ENCODE measurements around the gene AKAP1.

The AKAP1 gene

GRCh38 chr17:57051886-57052361 lies 33.1 kb upstream of the AKAP1 start:
- Histone ChIP-seq H3K27ac (ENCODE audit: low read length) (no peak overlapping the region), H3K4me1 (ENCODE audit: control insufficient read depth in 1 of 2, insufficient read depth in 2 of 2, low read length in 2 of 2) (peaks cover 0 to 4% of the 10 kb centered on the region in 2 donors), H3K36me3 (ENCODE audit: control insufficient read depth in 1 of 2, insufficient read depth in 2 of 2, low read length in 2 of 2) (no peaks in the 10 kb centered on the region), H3K9me3 (ENCODE audit: control insufficient read depth in 1 of 2, low read length in 2 of 2) (no peaks in the 10 kb centered on the region), H3K27me3 (ENCODE audit: low read depth, low read length) (no peaks in the 10 kb centered on the region), H3K4me3 (ENCODE audit: low read depth in 1 of 2, low read length in 2 of 2) (no peak overlapping the region)

- H3K4me1 ChIP-seq (ENCODE audit: control insufficient read depth in 1 of 2, insufficient read depth in 2 of 2, low read length in 2 of 2), result no peaks in the 10 kb centered on the region
- H3K36me3 ChIP-seq (ENCODE audit: control insufficient read depth in 1 of 2, insufficient read depth in 2 of 2, low read length in 2 of 2), result no peaks in the 10 kb centered on the region
- no peak overlapping the region for H3K27ac ChIP-seq (ENCODE audit: low read length)
- H3K4me3 ChIP-seq (ENCODE audit: low read depth in 1 of 2, low read length in 2 of 2), result no peak overlapping the region
- H3K9me3 ChIP-seq (ENCODE audit: control insufficient read depth in 1 of 2, low read length in 2 of 2), result no peaks in the 10 kb centered on the region
- no peaks in the 10 kb centered on the region for H3K27me3 ChIP-seq (ENCODE audit: low read depth, low read length)
Observed at GRCh38 chr17:57062865-57063264, 22.2 kb upstream of the AKAP1 start.

GRCh38 chr17:57067162-57067561 lies 17.9 kb upstream of the AKAP1 start:
- no peak overlapping the region for H3K4me3 ChIP-seq (ENCODE audit: low read depth in 1 of 2, low read length in 2 of 2)
- no peaks in the 10 kb centered on the region for H3K9me3 ChIP-seq (ENCODE audit: control insufficient read depth in 1 of 2, low read length in 2 of 2)
- H3K27me3 ChIP-seq (ENCODE audit: low read depth, low read length), result no peaks in the 10 kb centered on the region
- H3K4me1 ChIP-seq (ENCODE audit: control insufficient read depth in 1 of 2, insufficient read depth in 2 of 2, low read length in 2 of 2), result peaks cover 0 to 3% of the 10 kb centered on the region in 2 donors
- H3K36me3 ChIP-seq (ENCODE audit: control insufficient read depth in 1 of 2, insufficient read depth in 2 of 2, low read length in 2 of 2), result no peaks in the 10 kb centered on the region
- no peak overlapping the region for H3K27ac ChIP-seq (ENCODE audit: low read length)

GRCh38 chr17:57067781-57068180 lies 17.3 kb upstream of the AKAP1 start:
- Histone ChIP-seq H3K27me3 (ENCODE audit: low read depth, low read length) (no peaks in the 10 kb centered on the region), H3K9me3 (ENCODE audit: control insufficient read depth in 1 of 2, low read length in 2 of 2) (no peaks in the 10 kb centered on the region), H3K36me3 (ENCODE audit: control insufficient read depth in 1 of 2, insufficient read depth in 2 of 2, low read length in 2 of 2) (no peaks in the 10 kb centered on the region), H3K27ac (ENCODE audit: low read length) (no peak overlapping the region), H3K4me1 (ENCODE audit: control insufficient read depth in 1 of 2, insufficient read depth in 2 of 2, low read length in 2 of 2) (peaks cover 0 to 9% of the 10 kb centered on the region in 2 donors), H3K4me3 (ENCODE audit: low read depth in 1 of 2, low read length in 2 of 2) (no peak overlapping the region)

GRCh38 chr17:57068222-57068658 lies 16.8 kb upstream of the AKAP1 start:
- Histone ChIP-seq H3K27ac (ENCODE audit: low read length) (no peak overlapping the region), H3K9me3 (ENCODE audit: control insufficient read depth in 1 of 2, low read length in 2 of 2) (no peaks in the 10 kb centered on the region), H3K27me3 (ENCODE audit: low read depth, low read length) (no peaks in the 10 kb centered on the region), H3K4me3 (ENCODE audit: low read depth in 1 of 2, low read length in 2 of 2) (no peak overlapping the region), H3K4me1 (ENCODE audit: control insufficient read depth in 1 of 2, insufficient read depth in 2 of 2, low read length in 2 of 2) (peaks cover 0 to 14% of the 10 kb centered on the region in 2 donors), H3K36me3 (ENCODE audit: control insufficient read depth in 1 of 2, insufficient read depth in 2 of 2, low read length in 2 of 2) (no peaks in the 10 kb centered on the region)

- no peak overlapping the region for H3K4me3 ChIP-seq (ENCODE audit: low read depth in 1 of 2, low read length in 2 of 2)
- no peak overlapping the region for H3K27ac ChIP-seq (ENCODE audit: low read length)
- H3K27me3 ChIP-seq (ENCODE audit: low read depth, low read length), result no peaks in the 10 kb centered on the region
- H3K4me1 ChIP-seq (ENCODE audit: control insufficient read depth in 1 of 2, insufficient read depth in 2 of 2, low read length in 2 of 2), result peaks cover 0 to 18% of the 10 kb centered on the region in 2 donors
- no peaks in the 10 kb centered on the region for H3K9me3 ChIP-seq (ENCODE audit: control insufficient read depth in 1 of 2, low read length in 2 of 2)
- no peaks in the 10 kb centered on the region for H3K36me3 ChIP-seq (ENCODE audit: control insufficient read depth in 1 of 2, insufficient read depth in 2 of 2, low read length in 2 of 2)
Observed at GRCh38 chr17:57068707-57069106, 16.3 kb upstream of the AKAP1 start.

- H3K4me3 ChIP-seq (ENCODE audit: low read depth in 1 of 2, low read length in 2 of 2), result no peak overlapping the region
- H3K4me1 ChIP-seq (ENCODE audit: control insufficient read depth in 1 of 2, insufficient read depth in 2 of 2, low read length in 2 of 2), result peaks cover 0 to 19% of the 10 kb centered on the region in 2 donors
- no peaks in the 10 kb centered on the region for H3K36me3 ChIP-seq (ENCODE audit: control insufficient read depth in 1 of 2, insufficient read depth in 2 of 2, low read length in 2 of 2)
- H3K27ac ChIP-seq (ENCODE audit: low read length), result no peak overlapping the region
- no peaks in the 10 kb centered on the region for H3K9me3 ChIP-seq (ENCODE audit: control insufficient read depth in 1 of 2, low read length in 2 of 2)
- H3K27me3 ChIP-seq (ENCODE audit: low read depth, low read length), result no peaks in the 10 kb centered on the region
Observed at GRCh38 chr17:57071991-57072944, 12.8 kb upstream of the AKAP1 start.

- no peak overlapping the region for H3K4me3 ChIP-seq (ENCODE audit: low read depth in 1 of 2, low read length in 2 of 2)
- no peaks in the 10 kb centered on the region for H3K9me3 ChIP-seq (ENCODE audit: control insufficient read depth in 1 of 2, low read length in 2 of 2)
- H3K36me3 ChIP-seq (ENCODE audit: control insufficient read depth in 1 of 2, insufficient read depth in 2 of 2, low read length in 2 of 2), result no peaks in the 10 kb centered on the region
- peaks cover 0 to 19% of the 10 kb centered on the region in 2 donors for H3K4me1 ChIP-seq (ENCODE audit: control insufficient read depth in 1 of 2, insufficient read depth in 2 of 2, low read length in 2 of 2)
- no peaks in the 10 kb centered on the region for H3K27me3 ChIP-seq (ENCODE audit: low read depth, low read length)
- H3K27ac ChIP-seq (ENCODE audit: low read length), result no peak overlapping the region
Observed at GRCh38 chr17:57073626-57074025, 11.4 kb upstream of the AKAP1 start.

GRCh38 chr17:57075193-57075592 lies 9.9 kb upstream of the AKAP1 start:
- no peaks in the 10 kb centered on the region for H3K27me3 ChIP-seq (ENCODE audit: low read depth, low read length)
- H3K27ac ChIP-seq (ENCODE audit: low read length), result no peak overlapping the region
- no peaks in the 10 kb centered on the region for H3K9me3 ChIP-seq (ENCODE audit: control insufficient read depth in 1 of 2, low read length in 2 of 2)
- no peaks in the 10 kb centered on the region for H3K36me3 ChIP-seq (ENCODE audit: control insufficient read depth in 1 of 2, insufficient read depth in 2 of 2, low read length in 2 of 2)
- H3K4me1 ChIP-seq (ENCODE audit: control insufficient read depth in 1 of 2, insufficient read depth in 2 of 2, low read length in 2 of 2), result peaks cover 0 to 19% of the 10 kb centered on the region in 2 donors
- no peak overlapping the region for H3K4me3 ChIP-seq (ENCODE audit: low read depth in 1 of 2, low read length in 2 of 2)

- H3K27me3 ChIP-seq (ENCODE audit: low read depth, low read length), result no peaks in the 10 kb centered on the region
- H3K36me3 ChIP-seq (ENCODE audit: control insufficient read depth in 1 of 2, insufficient read depth in 2 of 2, low read length in 2 of 2), result no peaks in the 10 kb centered on the region
- peaks cover 0 to 19% of the 10 kb centered on the region in 2 donors for H3K4me1 ChIP-seq (ENCODE audit: control insufficient read depth in 1 of 2, insufficient read depth in 2 of 2, low read length in 2 of 2)
- no peaks in the 10 kb centered on the region for H3K9me3 ChIP-seq (ENCODE audit: control insufficient read depth in 1 of 2, low read length in 2 of 2)
- H3K4me3 ChIP-seq (ENCODE audit: low read depth in 1 of 2, low read length in 2 of 2), result no peak overlapping the region
- no peak overlapping the region for H3K27ac ChIP-seq (ENCODE audit: low read length)
Observed at GRCh38 chr17:57075785-57076184, 9.3 kb upstream of the AKAP1 start.

GRCh38 chr17:57077000-57077399 lies 8.0 kb upstream of the AKAP1 start:
- H3K4me3 ChIP-seq (ENCODE audit: low read depth in 1 of 2, low read length in 2 of 2), result no peak overlapping the region

More at GRCh38 chr17:57077000-57077399, 8.0 kb upstream of the AKAP1 start:
- no peaks in the 10 kb centered on the region for H3K36me3 ChIP-seq (ENCODE audit: control insufficient read depth in 1 of 2, insufficient read depth in 2 of 2, low read length in 2 of 2)
- peaks cover 0 to 18% of the 10 kb centered on the region in 2 donors for H3K4me1 ChIP-seq (ENCODE audit: control insufficient read depth in 1 of 2, insufficient read depth in 2 of 2, low read length in 2 of 2)
- no peaks in the 10 kb centered on the region for H3K27me3 ChIP-seq (ENCODE audit: low read depth, low read length)
- H3K27ac ChIP-seq (ENCODE audit: low read length), result no peak overlapping the region
- H3K9me3 ChIP-seq (ENCODE audit: control insufficient read depth in 1 of 2, low read length in 2 of 2), result no peaks in the 10 kb centered on the region

Measured in muscle layer of duodenum (tissue), 2 donors.